ENCODE measurements around the gene AASS.

DNA sequence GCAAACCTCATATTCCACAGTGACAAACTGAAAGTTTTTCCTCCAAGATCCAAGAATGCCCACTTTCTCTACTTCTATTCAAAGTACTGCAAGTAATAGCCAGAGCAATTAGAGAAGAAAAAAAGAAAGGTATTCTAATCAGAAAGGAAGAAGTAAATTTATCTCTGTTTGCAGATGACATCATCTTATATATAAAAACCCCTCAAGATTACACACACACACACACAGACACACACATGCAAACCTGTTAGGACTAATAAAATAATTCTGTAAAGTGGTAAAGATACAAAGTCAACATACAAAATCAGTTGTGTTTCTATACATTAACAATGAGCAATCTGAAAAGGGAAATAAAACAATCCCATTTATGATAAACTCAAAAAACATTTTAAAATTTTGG lies 44.7 kb upstream of the AASS start:
- TF ChIP-seq GATAD2B (conservative IDR thresholded peaks at IDR 0.05; ENCODE audit: low read depth) (no peak), MXI1 (IDR thresholded peaks at IDR 0.05; ENCODE audit: low read depth, low read length) (no peak), ZNF274 (IDR thresholded peaks at IDR 0.05; ENCODE audit: insufficient read depth, insufficient read length) (no peak), POLR2AphosphoS5 (IDR thresholded peaks at IDR 0.05; ENCODE audit: low read length) (no peak)

Data from GM12878 (cell line).